Stimulated activated naive CD8-positive, alpha-beta T cell treated with anti-CD3 and anti-CD28 coated beads, Interleukin-15, Interleukin-2, amounts not matched to agents 100 ng/mL and 50 ng/mL, for 24 hours (primary cell): ENCODE results near the gene CASK.
"Not testable (repeated sequence)": the region's sequence is repeated elsewhere in the genome, so short reads cannot be mapped to it uniquely, and the experiment has no call there.

ENCODE experiments used
- H3K27ac Mint-ChIP-seq: one replicate; pipeline ENCODE4 v1.8.0; 2021; ENCODE audit warnings: mild to moderate bottlenecking, mixed read lengths
- H3K27me3 Mint-ChIP-seq: one replicate; pipeline ENCODE4 v1.8.0; 2021; ENCODE audit warnings: mixed read lengths
- H3K36me3 Mint-ChIP-seq: one replicate; pipeline ENCODE4 v1.8.0; 2021; ENCODE audit warnings: low read depth, mixed read lengths
- H3K4me1 Mint-ChIP-seq: one replicate; pipeline ENCODE4 v1.8.0; 2021; ENCODE audit warnings: low read depth, mixed read lengths
- H3K4me3 Mint-ChIP-seq: one replicate; pipeline ENCODE4 v1.8.0; 2021; ENCODE audit warnings: mild to moderate bottlenecking, mixed read lengths
- H3K9me3 Mint-ChIP-seq: one replicate; pipeline ENCODE4 v1.8.0; 2021; ENCODE audit warnings: mixed read lengths

The CASK gene

DNA sequence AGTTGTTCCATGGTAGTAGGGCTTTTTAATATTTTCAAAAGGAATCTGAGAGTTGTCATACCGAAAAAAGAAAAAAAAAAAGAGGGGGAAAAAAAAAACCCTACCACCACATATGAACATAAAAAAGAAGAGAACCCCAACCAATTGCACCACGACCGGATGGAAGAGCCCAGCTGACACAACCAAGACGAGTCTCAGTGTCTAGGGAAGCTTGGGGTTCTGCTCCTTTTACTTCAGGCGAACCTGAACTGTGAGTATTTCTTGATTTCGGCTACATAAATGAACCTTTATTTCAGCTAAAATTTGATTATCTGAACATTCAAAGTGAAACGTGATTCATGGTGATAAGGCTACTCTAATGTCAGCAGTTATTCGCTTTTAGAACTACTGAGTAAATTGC is 234.5 kb downstream of the CASK start, which contains the start of gene GPR34:
Gene GPR34, plus strand, starts transcription at position 139 of the 400 bp plus-strand sequence. CDS start 6,661 bp downstream, outside the sequence.
- no peaks in the 10 kb centered on the region for H3K9me3 Mint-ChIP-seq
- H3K27me3 Mint-ChIP-seq = no peaks in the 10 kb centered on the region
- H3K4me3 Mint-ChIP-seq = peak within 1 kb of the TSS; percentile 55
- H3K27ac Mint-ChIP-seq = peak within 1 kb of the TSS; percentile 68
- H3K4me1 Mint-ChIP-seq = peaks cover 63% of the 10 kb centered on the region
- no peaks in the 10 kb centered on the region for H3K36me3 Mint-ChIP-seq

- Mint-ChIP-seq H3K9me3 (no peaks in the 10 kb centered on the region), H3K27me3 (no peaks in the 10 kb centered on the region), H3K4me3 (peak overlapping the region; percentile 55), H3K27ac (no peak overlapping the region), H3K36me3 (no peaks in the 10 kb centered on the region), H3K4me1 (peaks cover 56% of the 10 kb centered on the region)
Observed at GRCh38 chrX:41688156-41688555, 235.2 kb downstream of the CASK start.

- Mint-ChIP-seq H3K27me3 (no peaks in the 10 kb centered on the region), H3K9me3 (no peaks in the 10 kb centered on the region), H3K4me1 (peaks cover 47% of the 10 kb centered on the region), H3K27ac (no peak overlapping the region), H3K4me3 (no peak overlapping the region), H3K36me3 (no peaks in the 10 kb centered on the region)
Observed at GRCh38 chrX:41686788-41687187, 236.6 kb downstream of the CASK start.

DNA sequence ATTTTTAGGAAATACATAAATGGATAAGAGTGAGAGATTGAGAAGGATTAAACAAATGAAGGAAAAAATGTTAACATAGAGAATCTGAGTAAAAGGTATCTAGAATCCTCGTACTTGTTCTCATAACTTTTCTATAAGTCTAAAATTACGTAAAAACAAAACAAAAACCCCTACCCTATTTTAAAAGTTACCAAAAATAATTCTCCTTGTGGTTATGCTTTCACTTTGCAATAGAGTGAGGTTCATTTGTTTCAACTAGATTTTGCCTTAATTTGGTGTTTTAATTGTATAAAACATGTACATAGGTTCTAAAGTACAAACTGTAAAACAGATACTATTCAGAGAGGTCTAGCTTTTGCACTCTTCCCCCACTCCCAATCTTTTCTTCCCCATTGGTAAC is 238.4 kb downstream of the CASK start:
- no peaks in the 10 kb centered on the region for H3K27me3 Mint-ChIP-seq
- no peak overlapping the region for H3K27ac Mint-ChIP-seq
- peaks cover 38% of the 10 kb centered on the region for H3K4me1 Mint-ChIP-seq
- H3K9me3 Mint-ChIP-seq = no peaks in the 10 kb centered on the region
- no peak overlapping the region for H3K4me3 Mint-ChIP-seq
- no peaks in the 10 kb centered on the region for H3K36me3 Mint-ChIP-seq

GRCh38 chrX:41684138-41684537 is 239.2 kb downstream of the CASK start:
- Mint-ChIP-seq H3K9me3 (no peaks in the 10 kb centered on the region), H3K36me3 (no peaks in the 10 kb centered on the region), H3K27me3 (no peaks in the 10 kb centered on the region), H3K4me3 (no peak overlapping the region), H3K27ac (no peak overlapping the region), H3K4me1 (peaks cover 34% of the 10 kb centered on the region)

DNA sequence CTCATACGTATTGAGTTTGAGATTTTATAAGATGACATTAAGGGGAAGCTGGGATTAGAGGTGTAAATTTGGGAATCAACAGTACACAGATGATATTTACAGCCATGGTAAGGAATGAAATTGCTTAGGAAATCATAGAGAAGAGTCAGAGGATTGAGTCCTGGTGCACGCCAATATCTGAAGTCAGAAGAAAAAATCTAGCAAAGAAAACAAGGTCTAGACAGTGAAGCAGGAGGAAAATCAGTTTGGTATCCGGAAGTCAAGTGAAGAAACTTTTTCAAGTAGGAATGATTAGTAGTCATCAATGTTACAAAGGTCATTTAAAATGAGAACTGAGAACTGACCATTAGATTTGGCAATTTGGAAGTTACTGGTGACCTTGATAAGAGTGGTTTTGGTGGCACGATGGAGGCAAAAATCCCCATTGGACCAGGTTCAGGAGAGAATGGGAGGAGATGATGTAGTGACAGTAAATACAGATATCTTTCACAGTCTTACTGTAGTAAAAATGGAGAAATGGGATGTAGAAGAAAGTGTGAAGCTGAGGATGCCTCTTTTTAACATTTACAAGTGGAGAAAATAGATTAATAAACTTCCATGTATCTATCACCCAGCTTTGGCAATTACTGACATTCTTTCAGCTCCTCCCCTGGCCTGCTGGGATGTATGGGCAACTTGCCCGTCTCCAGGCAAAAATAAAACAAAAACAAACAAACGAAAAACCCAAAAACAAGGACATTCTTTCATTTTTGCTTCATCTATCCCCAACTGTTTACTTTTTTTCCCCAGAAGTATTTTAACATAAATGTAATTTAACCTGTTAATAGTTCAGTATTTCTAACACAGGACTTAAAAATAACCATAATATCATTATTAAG is 245.9 kb downstream of the CASK start:
- peaks cover 20% of the 10 kb centered on the region for H3K36me3 Mint-ChIP-seq
- H3K9me3 Mint-ChIP-seq = peaks cover 3% of the 10 kb centered on the region
- no peak overlapping the region for H3K4me3 Mint-ChIP-seq
- H3K4me1 Mint-ChIP-seq = peaks cover 19% of the 10 kb centered on the region
- H3K27me3 Mint-ChIP-seq = no peaks in the 10 kb centered on the region
- H3K27ac Mint-ChIP-seq = no peak overlapping the region

- not testable (repeated sequence) for H3K9me3 Mint-ChIP-seq, H3K4me3 Mint-ChIP-seq, H3K27me3 Mint-ChIP-seq, H3K27ac Mint-ChIP-seq
- Mint-ChIP-seq H3K4me1 (peaks cover 22% of the 10 kb centered on the region), H3K36me3 (peaks cover 25% of the 10 kb centered on the region)
Observed at GRCh38 chrX:41676361-41676760, 247.0 kb downstream of the CASK start.

- Mint-ChIP-seq H3K4me1 (peaks cover 42% of the 10 kb centered on the region), H3K9me3 (peaks cover 3% of the 10 kb centered on the region), H3K27ac (peak overlapping the region; percentile 31), H3K4me3 (no peak overlapping the region), H3K27me3 (no peaks in the 10 kb centered on the region), H3K36me3 (peaks cover 25% of the 10 kb centered on the region)
Observed at GRCh38 chrX:41672643-41673042, 250.7 kb downstream of the CASK start.

DNA sequence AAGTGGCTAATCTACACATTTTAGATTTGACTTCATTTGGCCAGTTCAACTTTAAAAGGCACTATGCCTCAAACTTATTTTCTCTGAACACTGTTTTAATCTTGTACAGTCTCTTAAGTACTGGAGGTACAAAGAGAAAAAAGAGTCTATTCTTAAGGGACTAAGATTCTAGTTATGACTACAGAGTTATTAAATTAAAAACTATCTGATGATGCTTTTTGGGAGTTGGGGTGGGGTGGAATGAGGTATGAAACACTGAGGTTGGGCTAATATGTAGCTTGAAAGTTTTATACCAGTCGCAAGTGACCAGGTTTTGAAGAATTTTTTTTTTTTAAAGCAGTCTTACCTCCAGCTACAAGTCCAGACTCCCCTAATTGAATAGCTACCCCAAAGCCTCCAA is 252.3 kb downstream of the CASK start:
- peaks cover 54% of the 10 kb centered on the region for H3K4me1 Mint-ChIP-seq
- H3K27ac Mint-ChIP-seq = no peak overlapping the region
- H3K27me3 Mint-ChIP-seq = no peaks in the 10 kb centered on the region
- H3K9me3 Mint-ChIP-seq = no peaks in the 10 kb centered on the region
- no peak overlapping the region for H3K4me3 Mint-ChIP-seq
- H3K36me3 Mint-ChIP-seq = peaks cover 16% of the 10 kb centered on the region

GRCh38 chrX:41670112-41670511 is 253.2 kb downstream of the CASK start:
- Mint-ChIP-seq H3K4me1 (peaks cover 64% of the 10 kb centered on the region), H3K9me3 (no peaks in the 10 kb centered on the region), H3K27me3 (no peaks in the 10 kb centered on the region)

DNA sequence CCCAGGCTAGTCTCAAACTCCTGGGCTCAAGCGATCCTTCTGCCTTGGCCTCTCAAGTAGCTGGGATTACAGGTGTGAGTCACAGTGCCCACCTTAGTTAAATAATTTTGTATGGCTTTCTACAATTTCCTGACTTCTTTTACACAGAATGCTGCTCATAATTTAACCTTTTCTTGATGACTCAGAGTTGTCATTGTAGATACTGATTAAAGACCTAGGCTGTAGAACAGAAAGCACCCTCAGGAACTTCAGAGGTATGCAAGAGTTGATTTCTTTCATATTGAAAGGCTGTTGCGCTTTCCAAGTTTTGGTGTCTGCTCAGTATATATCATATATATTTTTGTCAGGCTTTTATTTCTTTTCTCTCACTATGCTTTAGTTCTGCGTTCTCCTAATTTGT is 255.7 kb downstream of the CASK start:
- Mint-ChIP-seq H3K27me3 (no peaks in the 10 kb centered on the region), H3K4me3 (no peak overlapping the region), H3K9me3 (no peaks in the 10 kb centered on the region), H3K27ac (peak overlapping the region; percentile 31), H3K4me1 (peaks cover 73% of the 10 kb centered on the region), H3K36me3 (peaks cover 10% of the 10 kb centered on the region)

More at GRCh38 chrX:41670112-41670511, 253.2 kb downstream of the CASK start:
- Mint-ChIP-seq H3K4me3 (no peak overlapping the region), H3K36me3 (peaks cover 20% of the 10 kb centered on the region), H3K27ac (peak overlapping the region; percentile 36)

DNA sequence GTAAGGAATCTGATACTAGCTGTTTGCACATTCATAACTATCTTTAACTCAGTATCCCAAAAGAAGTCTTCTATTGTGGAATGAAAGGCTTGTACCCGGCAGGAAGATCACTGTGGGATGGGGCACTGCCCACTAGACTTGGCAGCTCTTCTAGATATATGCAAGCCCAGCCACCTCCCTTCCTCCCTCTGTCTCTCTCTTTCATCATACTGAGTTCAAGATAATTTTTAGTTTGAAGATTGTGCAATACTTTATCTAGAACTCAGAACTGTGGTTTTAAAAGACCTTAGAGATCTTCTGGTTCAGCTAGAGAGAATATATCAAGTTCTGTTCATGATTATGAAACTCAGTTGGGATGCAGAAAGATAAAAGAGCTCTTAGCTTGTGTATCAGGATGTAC is 257.1 kb downstream of the CASK start:
- Mint-ChIP-seq H3K4me1 (peaks cover 76% of the 10 kb centered on the region), H3K9me3 (no peaks in the 10 kb centered on the region), H3K27me3 (no peaks in the 10 kb centered on the region), H3K36me3 (peaks cover 5% of the 10 kb centered on the region), H3K27ac (peak overlapping the region; percentile 91), H3K4me3 (peak overlapping the region; percentile 70)

DNA sequence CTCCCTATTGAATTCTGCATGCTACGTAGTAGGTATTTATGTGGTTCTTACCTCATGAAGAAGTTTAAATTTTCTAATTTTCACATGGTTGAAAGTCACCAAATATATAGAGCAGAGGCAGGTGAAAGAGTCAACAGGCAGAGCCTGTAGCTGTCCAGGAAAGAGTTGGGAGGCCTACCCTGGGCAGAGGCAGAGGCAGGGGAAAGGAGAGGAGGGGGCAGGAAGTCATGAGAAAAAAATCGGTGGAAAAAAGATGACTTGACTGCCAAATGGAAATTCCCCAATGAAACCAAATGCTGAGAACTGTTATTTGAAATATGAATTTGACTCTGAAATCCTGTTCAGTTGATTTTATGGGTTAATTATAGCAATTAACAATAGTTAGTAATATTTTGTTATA is 257.7 kb downstream of the CASK start:
- Mint-ChIP-seq H3K4me3 (peak overlapping the region; percentile 70), H3K27me3 (no peaks in the 10 kb centered on the region), H3K9me3 (no peaks in the 10 kb centered on the region), H3K4me1 (peaks cover 74% of the 10 kb centered on the region), H3K36me3 (peaks cover 5% of the 10 kb centered on the region), H3K27ac (peak overlapping the region; percentile 91)

GRCh38 chrX:41664908-41665307 is 258.4 kb downstream of the CASK start:
- H3K4me1 Mint-ChIP-seq = peaks cover 66% of the 10 kb centered on the region
- peaks cover 9% of the 10 kb centered on the region for H3K36me3 Mint-ChIP-seq
- H3K27ac Mint-ChIP-seq = peak overlapping the region; percentile 91
- peak overlapping the region; percentile 70 for H3K4me3 Mint-ChIP-seq
- H3K27me3 Mint-ChIP-seq = no peaks in the 10 kb centered on the region
- H3K9me3 Mint-ChIP-seq = no peaks in the 10 kb centered on the region

DNA sequence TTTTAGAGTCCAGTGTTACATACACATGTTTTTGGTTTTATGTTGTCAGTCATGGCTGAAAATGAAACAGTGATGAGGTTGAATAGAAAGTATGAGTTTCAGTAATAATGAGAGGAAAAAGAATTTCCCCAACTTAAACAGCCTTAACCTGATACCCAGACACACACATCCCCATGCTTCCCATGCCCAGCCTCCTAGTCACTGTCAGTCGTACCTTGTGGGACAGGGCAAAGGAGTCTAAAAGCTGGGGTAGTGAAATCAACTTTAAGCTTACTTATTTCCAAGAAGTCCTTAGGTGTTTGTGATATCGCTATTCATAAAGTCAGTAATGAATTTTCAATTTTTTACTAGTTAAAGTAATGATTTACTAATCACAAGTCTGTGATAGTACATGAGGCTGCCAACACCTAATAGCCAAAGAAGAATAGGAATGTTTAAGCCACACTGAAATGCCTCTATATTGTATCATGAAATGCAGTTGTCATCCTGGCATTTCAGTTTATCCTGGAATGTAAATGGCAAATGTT is 258.9 kb downstream of the CASK start:
- peak overlapping the region; percentile 70 for H3K4me3 Mint-ChIP-seq
- H3K9me3 Mint-ChIP-seq = no peaks in the 10 kb centered on the region

More for the DNA sequence above, 258.9 kb downstream of the CASK start:
- Mint-ChIP-seq H3K27ac (peak overlapping the region; percentile 91), H3K27me3 (no peaks in the 10 kb centered on the region), H3K4me1 (peaks cover 62% of the 10 kb centered on the region), H3K36me3 (peaks cover 13% of the 10 kb centered on the region)
